LNCAP (cell line): Measurements from ENCODE around the gene CHMP2B.

ENCODE experiments used
- TF ChIP-seq, protein P1 (sequence below): fragments of 450-650 bp; IDR thresholded peaks from 2 replicates; pipeline ENCODE4 v1.5.1; 2017; ENCODE audit warnings: mild to moderate bottlenecking

CHMP2B gene

DNA sequence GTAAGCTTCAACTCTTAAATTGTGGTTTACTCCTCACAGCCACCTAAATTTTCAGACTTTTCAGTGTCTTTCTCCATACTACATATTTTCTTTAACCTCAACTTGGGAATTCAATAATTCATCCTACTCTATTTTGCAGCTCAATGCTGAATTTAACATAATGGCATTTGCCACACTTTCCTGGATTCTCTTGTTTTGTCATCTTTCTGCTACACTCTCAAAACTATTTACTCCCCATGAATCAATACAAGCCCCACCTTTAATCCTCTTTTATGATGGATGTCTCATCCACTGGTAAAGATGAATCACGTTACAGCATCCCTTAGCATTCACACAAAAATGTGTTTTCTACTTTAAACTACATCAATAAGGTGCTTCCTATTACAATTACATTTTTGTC lies 19.6 kb upstream of the CHMP2B start:
- TF ChIP-seq, protein P1, sequence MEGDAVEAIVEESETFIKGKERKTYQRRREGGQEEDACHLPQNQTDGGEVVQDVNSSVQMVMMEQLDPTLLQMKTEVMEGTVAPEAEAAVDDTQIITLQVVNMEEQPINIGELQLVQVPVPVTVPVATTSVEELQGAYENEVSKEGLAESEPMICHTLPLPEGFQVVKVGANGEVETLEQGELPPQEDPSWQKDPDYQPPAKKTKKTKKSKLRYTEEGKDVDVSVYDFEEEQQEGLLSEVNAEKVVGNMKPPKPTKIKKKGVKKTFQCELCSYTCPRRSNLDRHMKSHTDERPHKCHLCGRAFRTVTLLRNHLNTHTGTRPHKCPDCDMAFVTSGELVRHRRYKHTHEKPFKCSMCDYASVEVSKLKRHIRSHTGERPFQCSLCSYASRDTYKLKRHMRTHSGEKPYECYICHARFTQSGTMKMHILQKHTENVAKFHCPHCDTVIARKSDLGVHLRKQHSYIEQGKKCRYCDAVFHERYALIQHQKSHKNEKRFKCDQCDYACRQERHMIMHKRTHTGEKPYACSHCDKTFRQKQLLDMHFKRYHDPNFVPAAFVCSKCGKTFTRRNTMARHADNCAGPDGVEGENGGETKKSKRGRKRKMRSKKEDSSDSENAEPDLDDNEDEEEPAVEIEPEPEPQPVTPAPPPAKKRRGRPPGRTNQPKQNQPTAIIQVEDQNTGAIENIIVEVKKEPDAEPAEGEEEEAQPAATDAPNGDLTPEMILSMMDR = no peak

DNA sequence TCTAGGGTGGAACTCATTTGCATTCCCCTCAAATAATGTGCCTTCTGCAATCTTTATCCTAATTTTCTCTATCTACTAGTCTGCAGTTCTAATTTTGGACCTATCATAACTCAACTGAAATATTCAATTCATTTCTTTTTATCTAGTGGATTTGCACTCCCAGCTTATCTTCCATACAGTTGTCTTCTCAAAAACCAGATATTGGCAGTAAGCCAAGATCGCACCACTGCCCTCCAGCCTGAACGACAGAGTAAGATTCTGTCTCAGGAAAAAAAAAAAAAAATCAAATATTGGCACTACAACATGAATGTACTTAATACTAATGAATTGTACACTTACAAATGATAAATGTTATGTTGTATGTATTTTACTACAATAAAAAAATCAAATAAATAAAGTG lies 18.0 kb upstream of the CHMP2B start:
- TF ChIP-seq, protein P1 = no peak

DNA sequence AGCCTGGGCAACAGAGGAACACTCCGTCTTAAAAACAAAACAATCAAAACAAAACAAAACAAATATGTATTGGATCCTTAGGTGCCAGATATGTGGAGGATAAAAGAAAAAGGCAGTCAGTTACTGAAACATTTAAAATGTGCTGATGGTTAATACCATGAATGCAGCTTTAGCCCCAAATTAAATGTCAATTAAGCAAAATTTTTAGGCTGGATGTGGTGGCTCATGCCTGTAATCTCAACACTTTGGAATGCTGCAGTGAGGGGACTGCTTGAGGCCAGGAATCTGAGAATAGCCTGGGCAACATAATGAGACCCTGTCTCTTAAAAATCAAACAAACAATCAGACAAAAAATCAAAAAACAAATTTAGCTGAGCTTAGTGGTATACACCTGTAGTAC lies 8.5 kb upstream of the CHMP2B start:
- TF ChIP-seq, protein P1 = no peak

DNA sequence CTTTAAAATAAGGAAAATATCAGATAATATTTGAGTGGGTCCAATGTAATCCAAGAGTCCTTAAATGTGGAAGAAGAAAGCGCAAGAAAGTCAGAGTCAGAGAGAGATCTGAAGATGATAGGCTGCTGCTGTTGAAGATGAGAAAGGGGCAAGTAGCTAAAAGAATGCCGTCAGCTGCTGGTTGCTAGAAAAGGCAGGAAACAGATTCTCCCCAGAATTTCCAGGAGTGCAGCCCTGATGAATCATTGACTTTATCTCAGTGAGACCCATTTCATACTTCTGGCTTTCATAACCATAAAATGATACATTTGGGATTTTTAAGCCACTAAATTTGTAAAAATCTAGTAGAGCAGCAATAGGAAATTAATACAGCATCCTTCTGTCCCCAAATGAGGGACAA lies 7.5 kb upstream of the CHMP2B start:
- TF ChIP-seq, protein P1 = no peak

DNA sequence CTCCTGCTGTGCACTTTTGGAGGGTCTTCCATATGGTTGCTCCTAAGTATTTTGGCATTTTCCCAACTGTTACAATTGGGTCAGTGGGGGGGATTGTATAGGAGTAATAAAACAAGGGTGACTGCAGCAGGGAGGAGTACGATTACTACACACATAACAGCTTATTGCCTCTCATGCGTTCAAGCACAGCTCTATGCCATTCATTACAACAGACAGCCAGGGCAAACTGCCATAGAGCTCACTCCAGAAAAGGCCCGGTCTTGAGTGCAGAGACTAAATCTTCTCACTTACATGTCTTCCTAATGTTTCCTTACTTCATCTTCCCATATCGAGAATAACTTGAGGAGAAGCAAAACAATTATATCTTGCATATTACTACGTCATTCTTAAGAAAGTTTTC lies 1.4 kb upstream of the CHMP2B start:
- TF ChIP-seq, protein P1 = no peak

DNA sequence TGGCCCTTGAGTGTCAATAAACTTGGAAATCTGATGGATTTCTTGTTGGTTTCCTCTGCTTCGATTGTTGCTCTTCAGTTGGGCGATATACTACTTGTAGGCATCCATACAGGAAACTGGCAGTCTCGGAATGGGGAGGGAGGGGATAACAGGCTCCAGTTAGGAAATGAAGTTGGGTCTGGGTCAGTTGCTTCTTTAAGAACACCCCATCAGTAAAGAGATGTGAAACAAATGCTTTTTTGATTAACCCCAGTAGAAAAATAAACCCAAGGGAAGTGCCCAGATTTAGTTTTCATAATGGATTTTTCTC lies 681 bp downstream of the CHMP2B start:
- TF ChIP-seq, protein P1 = no peak

DNA sequence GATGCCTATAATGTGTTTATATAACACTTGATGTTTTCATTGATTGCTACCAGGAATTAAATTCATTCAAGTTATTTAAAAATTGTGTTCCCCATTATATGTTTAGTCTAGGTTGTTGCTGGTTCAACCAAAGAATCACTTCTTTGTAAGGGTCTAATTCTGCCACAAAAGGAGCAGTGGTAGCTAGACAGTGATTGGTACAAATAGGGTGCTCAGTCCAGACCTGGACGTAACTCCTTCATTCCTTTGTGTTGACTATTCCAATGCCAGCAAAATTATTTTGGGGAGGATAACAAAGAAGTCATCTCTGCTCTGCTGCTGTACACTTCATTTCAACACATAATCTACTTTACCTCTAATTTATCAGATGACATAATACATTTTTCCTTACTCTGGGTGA lies 1.2 kb downstream of the CHMP2B start:
- TF ChIP-seq, protein P1 = no peak

DNA sequence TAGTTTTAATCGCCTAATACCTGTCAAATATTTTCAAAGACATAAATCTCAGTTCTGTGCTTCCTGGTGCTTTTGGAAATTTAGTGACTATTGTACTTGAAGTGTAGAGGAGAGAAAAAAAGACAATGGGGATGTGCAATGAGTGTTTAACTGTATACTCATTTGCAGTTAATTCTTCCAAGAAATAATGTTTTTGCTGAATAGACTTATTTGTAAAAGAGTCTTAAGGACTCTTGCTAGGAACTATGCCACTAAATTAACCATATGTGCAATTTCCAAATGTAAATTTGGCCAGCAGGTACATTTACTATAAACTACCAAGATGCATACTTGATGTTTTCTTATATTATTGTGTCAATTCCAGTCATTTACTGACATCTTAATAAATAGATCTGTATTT lies 2.0 kb downstream of the CHMP2B start:
- TF ChIP-seq, protein P1 = no peak
